Myocyte (in vitro differentiated cells): ENCODE data around the gene UVSSA. TPM values are rescaled to one million over a fixed set of nuclear protein-coding genes. Genes with fewer than 3 reads are reported as not detected.
"Not testable (repeated sequence)": the region's sequence is repeated elsewhere in the genome, so short reads cannot be mapped to it uniquely, and the experiment has no call there.

ENCODE experiments used
- DNase-seq: peaks from one replicate; pipeline ENCODE4 v3.0.0-alpha.2; 2012; ENCODE audit warnings: low read depth
- total RNA-seq: library from RNA; depleted of rRNA; stranded (reverse); fragments of >200 nt; gene quantifications from 2 replicates; pipeline ENCODE4 v1.2.3, GENCODE V29; 2014

The UVSSA gene
- total RNA-seq, 1 donor from 2014 or later = 7.9 TPM

- DNase-seq = peak; percentile 45
Measured at GRCh38 chr4:1329408-1330371, 17.3 kb upstream of the UVSSA start.

- DNase-seq = no peak
Measured at GRCh38 chr4:1330761-1331590, 16.0 kb upstream of the UVSSA start.

- no peak for DNase-seq
Measured at GRCh38 chr4:1331591-1332353, 15.2 kb upstream of the UVSSA start.

- DNase-seq = no peak
Measured at GRCh38 chr4:1332686-1333085, 14.3 kb upstream of the UVSSA start.

GRCh38 chr4:1333256-1333655 is 13.8 kb upstream of the UVSSA start:
- DNase-seq = no peak

GRCh38 chr4:1333851-1334578 is 13.0 kb upstream of the UVSSA start:
- DNase-seq = not testable (repeated sequence)

GRCh38 chr4:1334579-1334895 is 12.5 kb upstream of the UVSSA start:
- DNase-seq = no peak

GRCh38 chr4:1335193-1335883 is 11.7 kb upstream of the UVSSA start:
- DNase-seq = not testable (repeated sequence)

- DNase-seq = no peak
Measured at GRCh38 chr4:1336088-1336491, 10.9 kb upstream of the UVSSA start.

- DNase-seq = no peak
Measured at GRCh38 chr4:1337376-1337831, 9.6 kb upstream of the UVSSA start.

GRCh38 chr4:1337951-1338751 is 8.9 kb upstream of the UVSSA start:
- no peak for DNase-seq

GRCh38 chr4:1338752-1339414 is 8.1 kb upstream of the UVSSA start:
- no peak for DNase-seq

GRCh38 chr4:1339489-1339888 is 7.5 kb upstream of the UVSSA start:
- no peak for DNase-seq

- DNase-seq = no peak
Measured at GRCh38 chr4:1340181-1340747, 6.7 kb upstream of the UVSSA start.

- DNase-seq = no peak
Measured at GRCh38 chr4:1340861-1341260, 6.1 kb upstream of the UVSSA start.

GRCh38 chr4:1342003-1342402 is 5.0 kb upstream of the UVSSA start:
- DNase-seq = no peak

GRCh38 chr4:1344696-1345095 is 2.3 kb upstream of the UVSSA start:
- DNase-seq = no peak
